Adrenal gland (tissue), 19 donors: ENCODE measurements around the gene SH3YL1. TPM values are rescaled to one million over a fixed set of nuclear protein-coding genes. Genes with fewer than 3 reads are reported as not detected.

ENCODE experiments used
- DNase-seq, 7 donors: peaks; one replicate each; pipeline ENCODE4 v3.0.0-alpha.2; 2019 to 2020
- H3K27ac ChIP-seq, 5 donors: fragments of 200-600 bp; sonication (generic) in 4 of 5; 1 replicate in 3 of 5; 2 replicates in 2 of 5; pipeline versions ENCODE4 v1.5.1 to v1.8.0; 2016 to 2020; ENCODE audit warnings: mild to moderate bottlenecking in 1 of 5
- H3K27me3 ChIP-seq: fragments of 200-600 bp; 2 replicates; pipeline ENCODE4 v1.8.0; 2021
- H3K36me3 ChIP-seq, 2 donors: fragments of 200-600 bp; replicated peaks in 1 of 2; 1 replicate in 1 of 2; 2 replicates in 1 of 2; pipeline versions ENCODE4 v1.5.1 to v1.8.0; 2018 to 2022
- H3K4me1 ChIP-seq, 2 donors: fragments of 200-600 bp; replicated peaks in 1 of 2; 1 replicate in 1 of 2; 2 replicates in 1 of 2; pipeline versions ENCODE4 v1.5.1 to v1.8.0; 2018 to 2021
- H3K4me3 ChIP-seq, 4 donors: fragments of 200-600 bp; sonication (generic) in 3 of 4; one replicate each; pipeline ENCODE4 v1.5.1; 2016 to 2018
- H3K9me3 ChIP-seq, 3 donors: fragments of 200-600 bp; sonication (generic) in 1 of 3; replicated peaks in 1 of 3; 1 replicate in 2 of 3; 2 replicates in 1 of 3; pipeline versions ENCODE4 v1.5.1 to v1.8.0; 2016 to 2021
- CTCF ChIP-seq, 6 experiments: fragments of 450-650 bp in 4 of 6; fragments of 200-600 bp in 2 of 6; sonication (generic) in 1 of 6; IDR thresholded peaks; 1 replicate in 5 of 6; 2 replicates in 1 of 6; pipeline versions ENCODE4 v1.5.1 to v1.8.0; 2016 to 2021; ENCODE audit warnings: antibody characterized with exemption in 6 of 6, mild to moderate bottlenecking in 2 of 6, moderate library complexity in 1 of 6
- POLR2A ChIP-seq, 2 donors: fragments of 450-650 bp; IDR thresholded peaks; one replicate each; pipeline ENCODE4 v1.6.1; 2017; ENCODE audit warnings: antibody characterized with exemption in 2 of 2, mild to moderate bottlenecking in 2 of 2, moderate library complexity in 1 of 2
- WGBS, 4 donors: extraction: QIAGEN DNeasy Blood & Tissue Kit in 2 of 4; methylation state at CpG; one replicate each; pipeline versions ENCODE4 v1.1.5 to v1.1.7; 2013 to 2017; 5-methylcytosine and 5-hydroxymethylcytosine counted together
- intact Hi-C, 2 donors: fragments of 100-400 bp; cut with DNase I; formaldehyde crosslinking; loops; one replicate each; pipeline versions ENCODE4 v1.14.1 to v1.15.0; 2022 to 2023
- long read RNA-seq, 10 donors: library from polyadenylated mRNA in 3 of 10; unstranded in 2 of 10; stranded (forward) in 1 of 10; transcript quantifications; one replicate each; pipeline ENCODE4 v2.0.0 and lab custom pipeline, GENCODE V29; 2021 to 2026
- polyA plus RNA-seq, 3 donors: library from polyadenylated mRNA; stranded (reverse); fragments of 200-250 nt in 2 of 3; fragments of 350-450 nt in 1 of 3; fragmentation: Illumina TruSeq in 1 of 3; extraction: RNeasy Lipid Tissue Mini Kit (QIAGEN cat#74804) in 1 of 3; gene quantifications; one replicate each; pipeline ENCODE4 v1.2.3, GENCODE V29; 2013 to 2014
- total RNA-seq, 9 donors: library from RNA; depleted of rRNA in 4 of 9; stranded (reverse); fragments of >200 nt in 4 of 9; fragments of 120-200 nt in 1 of 9; fragmentation: NEBNext Ultra II Directional in 1 of 9; extraction: Animal tissue kit (Norgen Biotek cat#: 25700) in 1 of 9; gene quantifications; one replicate each; pipeline versions ENCODE4 v1.1.0 to v1.2.4, GENCODE V29; 2013 to 2023
- donor health status: healthy with polysubstance abuse.
- donor health status: Bipolar disorder and iron deficiency.
- donor health status: DM: yes; HTN: yes; CAD: no.
- donor health status: DM: no; HTN: no; CAD: no.
- donor health status: DM: no; HTN: no; CAD: no.
- donor health status: DM: yes; HTN: yes; CAD: no.

SH3YL1 gene
- 100 to 1,000 TPM in 1 of 9 donors, 10 to 100 TPM in 8; 43.6 to 106 (median 93.5) TPM for total RNA-seq
- polyA plus RNA-seq: 100 to 1,000 TPM in 1 of 3 donors, 10 to 100 TPM in 2; 70.9 to 108 (median 81.0) TPM
- long read RNA-seq, donor 1, transcript SH3YL1-227 (1 exons, 502 nt): major isoform, 5 of 524 reads
- long read RNA-seq, donor 1, partial matches to known transcripts: 100 of 524 reads
- long read RNA-seq, donor 1, other reads (novel, unspliced or antisense): 414 of 524 reads
- long read RNA-seq, donor 2, partial matches to known transcripts: 0 of 6 reads
- long read RNA-seq, donor 2, other reads (novel, unspliced or antisense): 0 of 6 reads
- long read RNA-seq, donor 3, partial matches to known transcripts: 0 of 4 reads
- long read RNA-seq, donor 3, other reads (novel, unspliced or antisense): 0 of 4 reads
- long read RNA-seq, donor 4, transcript SH3YL1-201 (10 exons, 1,763 nt): major isoform, 5 of 32 reads
- long read RNA-seq, donor 4, partial matches to known transcripts: 9 of 32 reads
- long read RNA-seq, donor 4, other reads (novel, unspliced or antisense): 13 of 32 reads
- long read RNA-seq, donor 5, transcript SH3YL1-205 (9 exons, 1,695 nt): major isoform, 28 of 115 reads
- long read RNA-seq, donor 5, transcript SH3YL1-201 (10 exons, 1,763 nt): minor isoform, 21 of 115 reads
- long read RNA-seq, donor 5, transcript SH3YL1-213 (10 exons, 1,999 nt): minor isoform, 6 of 115 reads
- long read RNA-seq, donor 5, partial matches to known transcripts: 12 of 115 reads
- long read RNA-seq, donor 5, other reads (novel, unspliced or antisense): 48 of 115 reads
- long read RNA-seq, donor 6, transcript SH3YL1-205 (9 exons, 1,695 nt): major isoform, 5 of 24 reads
- long read RNA-seq, donor 6, partial matches to known transcripts: 2 of 24 reads
- long read RNA-seq, donor 6, other reads (novel, unspliced or antisense): 16 of 24 reads
- long read RNA-seq, donor 7, partial matches to known transcripts: 147 of 246 reads
- long read RNA-seq, donor 7, other reads (novel, unspliced or antisense): 91 of 246 reads
- long read RNA-seq, donor 8, partial matches to known transcripts: 489 of 730 reads
- long read RNA-seq, donor 8, other reads (novel, unspliced or antisense): 238 of 730 reads
- long read RNA-seq, donor 9, partial matches to known transcripts: 7 of 15 reads
- long read RNA-seq, donor 9, other reads (novel, unspliced or antisense): 0 of 15 reads
- long read RNA-seq, donor 10, partial matches to known transcripts: 158 of 284 reads
- long read RNA-seq, donor 10, other reads (novel, unspliced or antisense): 123 of 284 reads

- TF ChIP-seq CTCF (IDR thresholded peaks at IDR 0.05) (no peak), POLR2A (IDR thresholded peaks at IDR 0.05) (peak in 1 of 2 donors; percentile 35)
- no peaks in the 10 kb centered on the region for H3K27me3 ChIP-seq
- H3K36me3 ChIP-seq: no peaks in the 10 kb centered on the region
- peaks cover 6 to 56% of the 10 kb centered on the region in 2 donors for H3K4me1 ChIP-seq
- peak in 6 of 7 donors; percentile 35 to 66 (median 52) for DNase-seq
- intact Hi-C loops: no loop called here
- peak within 1 kb of the TSS; percentile 49 to 82 (median 74) for H3K4me3 ChIP-seq
- 1 to 4% (median 1%) methylated on average over 23 to 77 of the region's 77 CpGs for WGBS, 4 donors
- no peaks in the 10 kb centered on the region for H3K9me3 ChIP-seq
- H3K27ac ChIP-seq: peak within 1 kb of the TSS in 4 of 5 donors; percentile 67 to 91 (median 84)
Observed at GRCh38 chr2:263774-264492, at the start of gene SH3YL1. Gene SH3YL1, minus strand, starts transcription at chr2:264032. Its CDS starts 48 bp downstream, at chr2:263984.

GRCh38 chr2:310994-311393, 47.2 kb upstream of the SH3YL1 start:
- intact Hi-C loops: no loop called here
- TF ChIP-seq POLR2A (IDR thresholded peaks at IDR 0.05) (no peak), CTCF (IDR thresholded peaks at IDR 0.05) (no peak)
- Histone ChIP-seq H3K9me3 (no peaks in the 10 kb centered on the region), H3K36me3 (no peaks in the 10 kb centered on the region), H3K4me1 (no peaks in the 10 kb centered on the region), H3K27me3 (no peaks in the 10 kb centered on the region), H3K4me3 (no peak overlapping the region), H3K27ac (no peak overlapping the region)
- WGBS, 4 donors: 78 to 86% (median 83%) methylated on average over 5 of the region's 5 CpGs
- no peak for DNase-seq

GRCh38 chr2:309954-310510, 46.2 kb upstream of the SH3YL1 start:
- intact Hi-C loops: no loop called here
- 67 to 79% (median 77%) methylated on average over 10 of the region's 10 CpGs for WGBS, 4 donors

More at GRCh38 chr2:309954-310510, 46.2 kb upstream of the SH3YL1 start:
- H3K4me1 ChIP-seq: no peaks in the 10 kb centered on the region
- no peak overlapping the region for H3K27ac ChIP-seq
- DNase-seq: no peak
- no peak for TF ChIP-seq CTCF (IDR thresholded peaks at IDR 0.05)
- TF ChIP-seq POLR2A (IDR thresholded peaks at IDR 0.05): no peak
- H3K4me3 ChIP-seq: no peak overlapping the region
- no peaks in the 10 kb centered on the region for H3K27me3 ChIP-seq
- H3K9me3 ChIP-seq: no peaks in the 10 kb centered on the region
- H3K36me3 ChIP-seq: no peaks in the 10 kb centered on the region
